ENCODE results near the gene CFAP54. TPM values are rescaled to one million over a fixed set of nuclear protein-coding genes. Genes with fewer than 3 reads are reported as not detected.

CFAP54 gene
- total RNA-seq, 1 experiment from 2014 or later: 0.09 TPM

- no peak for TF ChIP-seq STAT6 (CRISPR knock-in tag; conservative IDR thresholded peaks at IDR 0.05; ENCODE audit: low read depth)
- TF ChIP-seq E2F1 (CRISPR knock-in tag; IDR thresholded peaks at IDR 0.05): no peak
- TF ChIP-seq PRDM15 (CRISPR knock-in tag; IDR thresholded peaks at IDR 0.05): no peak
- TF ChIP-seq ZSCAN18 (CRISPR knock-in tag; IDR thresholded peaks at IDR 0.05): no peak
- TF ChIP-seq IRF1 (CRISPR knock-in tag; IDR thresholded peaks at IDR 0.05): no peak
Measured at GRCh38 chr12:96814200-96814599, 324.8 kb downstream of the CFAP54 start (continued).

GRCh38 chr12:96821592-96821991, 332.2 kb downstream of the CFAP54 start:
- Mint-ChIP-seq H3K9me3 (peaks cover 14% of the 10 kb centered on the region), H3K4me3 (no peak overlapping the region), H3K27ac (no peak overlapping the region), H3K27me3 (ENCODE audit: low read depth) (no peaks in the 10 kb centered on the region), H3K36me3 (no peaks in the 10 kb centered on the region; the same call in 1 of the 2 replicates), H3K4me1 (no peaks in the 10 kb centered on the region)
- CTCF ChIA-PET: no interaction called here
- POLR2A ChIA-PET: interaction anchor here (0.6 to 0.7 kb wide), 2 partner anchors 55 to 499 kb away, joined by 3 read pairs; no protein-coding TSS in a partner anchor
- DNase-seq (ENCODE audit: low spot score) (no peak), ATAC-seq (no peak)
- TF ChIP-seq ATF3 (CRISPR knock-in tag; conservative IDR thresholded peaks at IDR 0.05) (no peak), MLX (CRISPR knock-in tag; IDR thresholded peaks at IDR 0.05) (no peak), SP1 (CRISPR knock-in tag; conservative IDR thresholded peaks at IDR 0.05) (no peak), FOXP1 (CRISPR knock-in tag; IDR thresholded peaks at IDR 0.05; ENCODE audit: borderline replicate concordance) (no peak), E2F5 (CRISPR knock-in tag; IDR thresholded peaks at IDR 0.05) (no peak), MXD4 (CRISPR knock-in tag; IDR thresholded peaks at IDR 0.05; ENCODE audit: borderline replicate concordance) (no peak), ZNF263 (CRISPR knock-in tag; IDR thresholded peaks at IDR 0.05; ENCODE audit: low read depth) (no peak), E2F1 (CRISPR knock-in tag; IDR thresholded peaks at IDR 0.05) (no peak), USF1 (CRISPR knock-in tag; IDR thresholded peaks at IDR 0.05) (no peak), CBFB (CRISPR knock-in tag; IDR thresholded peaks at IDR 0.05; ENCODE audit: low read depth) (no peak), NFE2L1 (CRISPR knock-in tag; IDR thresholded peaks at IDR 0.05) (no peak), CREM (CRISPR knock-in tag; IDR thresholded peaks at IDR 0.05) (no peak), JUN (CRISPR knock-in tag; IDR thresholded peaks at IDR 0.05) (no peak), TCF7 (CRISPR knock-in tag; IDR thresholded peaks at IDR 0.05; ENCODE audit: low read depth) (no peak), STAT6 (CRISPR knock-in tag; conservative IDR thresholded peaks at IDR 0.05; ENCODE audit: low read depth) (no peak), NFATC4 (CRISPR knock-in tag; IDR thresholded peaks at IDR 0.05) (no peak)
